ENCODE data around the gene MIOX. TPM values are rescaled to one million over a fixed set of nuclear protein-coding genes. Genes with fewer than 3 reads are reported as not detected.

Gene MIOX
- total and polyA plus RNA-seq, 2 of the 13 experiments (the other 11 are each of a cell fraction or from before 2014, with no cell fraction given) = 1.5 to 2.9 TPM

GRCh38 chr22:50475652-50476002, 11.0 kb upstream of the MIOX start (continued):
- TF ChIP-seq ZNF883 (CRISPR knock-in tag; IDR thresholded peaks at IDR 0.05; ENCODE audit: not compliant biosample characterization) = no peak
- no peak for TF ChIP-seq MEIS1 (CRISPR knock-in tag; IDR thresholded peaks at IDR 0.05; ENCODE audit: borderline replicate concordance)
- no peak for TF ChIP-seq ZNF724P (CRISPR knock-in tag; IDR thresholded peaks at IDR 0.05; ENCODE audit: borderline replicate concordance)
- no peak for TF ChIP-seq NR0B2 (CRISPR knock-in tag; IDR thresholded peaks at IDR 0.05)
- TF ChIP-seq MIXL1 (CRISPR knock-in tag; IDR thresholded peaks at IDR 0.05) = no peak
- no peak for TF ChIP-seq FOXA3 (CRISPR knock-in tag; IDR thresholded peaks at IDR 0.05)
- no peak for TF ChIP-seq ZBTB37 (CRISPR knock-in tag; IDR thresholded peaks at IDR 0.05)
- no peak for TF ChIP-seq MAFK (conservative IDR thresholded peaks at IDR 0.05 in 1 of 2, IDR thresholded peaks at IDR 0.05 in 1 of 2; ENCODE audit: low read length in 2 of 2)
- no peak for TF ChIP-seq SKIL (CRISPR knock-in tag; IDR thresholded peaks at IDR 0.05; ENCODE audit: borderline replicate concordance)
- TF ChIP-seq BHLHE40 (IDR thresholded peaks at IDR 0.05; ENCODE audit: low read length) = no peak
- TF ChIP-seq ZFP90 (CRISPR knock-in tag; IDR thresholded peaks at IDR 0.05; ENCODE audit: borderline replicate concordance) = 0 out of 2 replicates have a peak, but pooled peaks have one; percentile 49
- no peak for TF ChIP-seq MEIS2 (CRISPR knock-in tag; IDR thresholded peaks at IDR 0.05)
- no peak for TF ChIP-seq ATF7 (IDR thresholded peaks at IDR 0.05)
- TF ChIP-seq ATF7 (CRISPR knock-in tag; IDR thresholded peaks at IDR 0.05) = no peak
- 0 out of 2 replicates have a peak, but pooled peaks have one; percentile 1 for TF ChIP-seq MYC (CRISPR knock-in tag; IDR thresholded peaks at IDR 0.05; ENCODE audit: borderline replicate concordance)
